Testis (tissue), 3 donors: ENCODE results near the gene VAMP5. TPM values are rescaled to one million over a fixed set of nuclear protein-coding genes. Genes with fewer than 3 reads are reported as not detected.
"Not testable (repeated sequence)": the region's sequence is repeated elsewhere in the genome, so short reads cannot be mapped to it uniquely, and the experiment has no call there.

Source experiments
- DNase-seq: peaks from one replicate; pipeline ENCODE4 v3.0.0-alpha.2; 2019
- H3K27ac ChIP-seq, 2 donors: fragments of 200-600 bp; sonication (generic); one replicate each; pipeline ENCODE4 v1.5.1; 2019
- H3K27me3 ChIP-seq: fragments of 200-600 bp; sonication (generic); one replicate; pipeline ENCODE4 v1.5.1; 2019
- H3K36me3 ChIP-seq: fragments of 200-600 bp; sonication (generic); one replicate; pipeline ENCODE4 v1.5.1; 2017; ENCODE audit warnings: low read depth; ENCODE audit errors: missing control alignments
- H3K4me1 ChIP-seq: fragments of 200-600 bp; sonication (generic); one replicate; pipeline ENCODE4 v1.5.1; 2019
- H3K4me3 ChIP-seq, 2 donors: fragments of 200-600 bp; sonication (generic); one replicate each; pipeline ENCODE4 v1.5.1; 2017 to 2019
- H3K9me3 ChIP-seq: fragments of 200-600 bp; sonication (generic); one replicate; pipeline ENCODE4 v1.5.1; 2017
- CTCF ChIP-seq, 3 experiments: fragments of 450-650 bp in 2 of 3; fragments of 200-600 bp in 1 of 3; sonication (generic) in 1 of 3; IDR thresholded peaks; one replicate each; pipeline ENCODE4 v1.5.1; 2016 to 2019; ENCODE audit warnings: antibody characterized with exemption in 3 of 3, mild to moderate bottlenecking in 2 of 3, moderate library complexity in 1 of 3
- POLR2A ChIP-seq: fragments of 450-650 bp; IDR thresholded peaks from one replicate; pipeline ENCODE4 v1.6.1; 2017; ENCODE audit warnings: antibody characterized with exemption, mild to moderate bottlenecking, moderate library complexity
- WGBS, 2 donors: methylation state at CpG; one replicate each; pipeline ENCODE4 v1.1.5; 2018; 5-methylcytosine and 5-hydroxymethylcytosine counted together
- intact Hi-C: fragments of 100-400 bp; cut with DNase I; formaldehyde crosslinking; loops from one replicate; pipeline ENCODE4 v1.15.1; 2023; ENCODE audit warnings: low total_unique reads
- polyA plus RNA-seq: library from polyadenylated mRNA; stranded (reverse); fragments of 350-450 nt; fragmentation: Illumina TruSeq; extraction: RNeasy Lipid Tissue Mini Kit (QIAGEN cat#74804); gene quantifications from one replicate; pipeline ENCODE4 v1.2.3, GENCODE V29; 2014; ENCODE audit warnings: low read depth, low replicate concordance; ENCODE audit not compliant: insufficient read depth
- total RNA-seq, 2 donors: library from RNA; depleted of rRNA; stranded (reverse); fragments of >200 nt; gene quantifications; one replicate each; pipeline ENCODE4 v1.2.3, GENCODE V29; 2016

VAMP5 gene
- total and polyA plus RNA-seq, 3 donors from 2014 or later = 4.9 to 36.8 (median 17.5) TPM

- WGBS, 2 donors = 90 to 93% methylated on average over 5 of the region's 5 CpGs
- TF ChIP-seq CTCF (IDR thresholded peaks at IDR 0.05) = no peak
Observed at GRCh38 chr2:85557130-85557529, 27.1 kb upstream of the VAMP5 start.

GRCh38 chr2:85558160-85558559 lies 26.1 kb upstream of the VAMP5 start:
- intact Hi-C loops = loop anchor here (5.0 kb wide), 1 partner anchor 44 kb away; the partner anchor contains the start of gene TMEM150A
- Histone ChIP-seq H3K4me1 (peaks cover 14% of the 10 kb centered on the region), H3K4me3 (no peak overlapping the region), H3K27ac (no peak overlapping the region), H3K36me3 (no peaks in the 10 kb centered on the region), H3K9me3 (no peaks in the 10 kb centered on the region), H3K27me3 (no peaks in the 10 kb centered on the region)
- DNase-seq = no peak
- WGBS, 2 donors = 91 to 100% methylated on average over 1 of the region's 1 CpG
- TF ChIP-seq CTCF (IDR thresholded peaks at IDR 0.05) (no peak), POLR2A (no peak)

More at GRCh38 chr2:85557130-85557529, 27.1 kb upstream of the VAMP5 start:
- Histone ChIP-seq H3K4me3 (no peak overlapping the region), H3K4me1 (peaks cover 12% of the 10 kb centered on the region), H3K36me3 (no peaks in the 10 kb centered on the region), H3K9me3 (no peaks in the 10 kb centered on the region), H3K27ac (no peak overlapping the region), H3K27me3 (no peaks in the 10 kb centered on the region)
- intact Hi-C loops = loop anchor here (5.0 kb wide), 1 partner anchor 45 kb away; the partner anchor contains the start of gene TMEM150A
- DNase-seq = no peak

- intact Hi-C loops, H3K9me3 ChIP-seq, H3K27me3 ChIP-seq, H3K36me3 ChIP-seq, H3K27ac ChIP-seq, DNase-seq: not testable (repeated sequence)
- 58 to 71% methylated on average over 12 of the region's 12 CpGs for WGBS, 2 donors
- H3K4me1 ChIP-seq = peaks cover 14% of the 10 kb centered on the region
- peak overlapping the region in 1 of 2 donors; percentile 87 for H3K4me3 ChIP-seq
Observed at GRCh38 chr2:85560403-85560726, 23.9 kb upstream of the VAMP5 start.

GRCh38 chr2:85560812-85561279 lies 23.4 kb upstream of the VAMP5 start:
- H3K27me3 ChIP-seq = no peaks in the 10 kb centered on the region
- peak overlapping the region; percentile 78 for H3K27ac ChIP-seq
- DNase-seq = no peak
- intact Hi-C loops = no loop called here
- peak overlapping the region; percentile 72 to 87 for H3K4me3 ChIP-seq
- 4 to 5% methylated on average over 10 to 14 of the region's 14 CpGs for WGBS, 2 donors
- H3K36me3 ChIP-seq = no peaks in the 10 kb centered on the region
- TF ChIP-seq CTCF (IDR thresholded peaks at IDR 0.05) (no peak), POLR2A (no peak)
- no peaks in the 10 kb centered on the region for H3K9me3 ChIP-seq
- H3K4me1 ChIP-seq = peaks cover 14% of the 10 kb centered on the region

- H3K27me3 ChIP-seq = no peaks in the 10 kb centered on the region
- WGBS, 2 donors = 3 to 4% methylated on average over 23 to 53 of the region's 64 CpGs
- H3K9me3 ChIP-seq = no peaks in the 10 kb centered on the region
- H3K4me1 ChIP-seq = peaks cover 14% of the 10 kb centered on the region
- H3K27ac ChIP-seq = peak within 1 kb of the TSS; percentile 78
- intact Hi-C loops = no loop called here
- peak; percentile 97 for DNase-seq
- TF ChIP-seq POLR2A = peak; percentile 5
- peak; percentile 16 to 45 (median 35) for TF ChIP-seq CTCF (IDR thresholded peaks at IDR 0.05)
- peak within 1 kb of the TSS; percentile 72 to 87 for H3K4me3 ChIP-seq
- no peaks in the 10 kb centered on the region for H3K36me3 ChIP-seq
Observed at GRCh38 chr2:85561280-85562212, 22.7 kb upstream of the VAMP5 start, which contains the start of gene GGCX. Gene GGCX (minus strand): TSS chr2:85561493. CDS start chr2:85561428, 65 bp downstream.
